GM18870 (cell line): Measurements from ENCODE around the gene ZNF610.
"Not testable (repeated sequence)": the region's sequence is repeated elsewhere in the genome, so short reads cannot be mapped to it uniquely, and the experiment has no call there.

ENCODE experiments used
- ATAC-seq: cut with Tn5 transposase; IDR thresholded peaks from one replicate; pipeline ENCODE4 v1.9.1; 2021; ENCODE audit warnings: moderate library complexity; ENCODE audit not compliant: unreplicated experiment

The ZNF610 gene

DNA sequence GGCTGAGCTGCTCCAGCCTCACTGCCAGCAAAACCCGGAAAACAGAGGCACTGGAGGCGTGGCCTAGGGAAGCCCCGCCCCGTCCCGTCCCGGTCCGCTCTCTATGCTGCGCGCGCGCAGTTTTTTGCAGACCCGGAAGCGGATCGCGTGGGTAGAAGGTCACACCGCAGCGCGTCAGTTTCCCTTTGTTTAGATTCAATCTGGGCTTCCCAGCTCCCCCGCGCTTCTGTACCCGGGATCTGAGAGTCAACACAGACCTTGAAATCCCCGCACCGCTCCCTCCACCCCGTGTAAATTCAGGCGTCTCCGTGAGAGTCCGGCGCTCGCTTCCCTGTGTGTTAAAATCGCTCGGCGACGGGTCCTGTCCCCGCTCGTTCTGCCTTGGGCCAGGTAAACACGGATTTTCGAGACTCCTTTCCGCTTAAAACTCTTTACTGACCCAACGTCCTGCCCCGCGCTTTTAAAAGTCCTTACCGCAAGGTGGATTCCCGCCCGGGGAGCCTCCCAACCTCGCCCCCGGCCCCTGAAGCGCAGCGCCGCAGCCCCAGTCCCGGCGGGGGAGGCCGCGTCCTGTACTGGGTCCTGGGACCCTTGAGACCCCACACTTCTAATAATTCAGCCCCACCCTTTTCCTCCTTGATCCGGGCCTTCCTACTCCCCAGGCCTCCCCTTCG is at the start of gene ZNF610:
Gene ZNF610, plus strand, starts transcription at position 127 of the 674 bp plus-strand sequence. CDS start 12,930 bp downstream, outside the sequence.
- no peak for ATAC-seq

DNA sequence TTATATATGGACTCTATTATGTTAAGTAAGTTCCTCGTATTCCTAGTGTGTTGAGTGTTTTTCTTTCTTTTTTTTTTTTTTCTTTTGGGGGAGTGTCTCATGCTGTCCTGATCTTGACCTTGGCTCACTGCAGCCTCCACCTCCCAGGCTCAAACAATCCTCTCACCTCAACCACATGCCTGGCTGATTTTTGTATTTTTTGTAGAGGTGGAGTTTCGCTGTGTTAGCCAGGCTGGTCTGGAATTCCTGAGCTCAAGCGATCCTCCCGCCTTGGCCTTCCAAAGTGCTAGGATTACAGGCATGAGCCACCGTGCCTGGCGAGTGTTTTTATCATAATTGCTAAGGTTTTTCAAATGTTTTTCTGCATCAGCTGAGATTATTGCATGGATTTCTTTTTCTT is 49.8 kb upstream of the ZNF610 start:
- no peak for ATAC-seq

- no peak for ATAC-seq
Measured at GRCh38 chr19:52291781-52292180, 44.3 kb upstream of the ZNF610 start.

GRCh38 chr19:52292946-52293345 is 43.1 kb upstream of the ZNF610 start:
- not testable (repeated sequence) for ATAC-seq

DNA sequence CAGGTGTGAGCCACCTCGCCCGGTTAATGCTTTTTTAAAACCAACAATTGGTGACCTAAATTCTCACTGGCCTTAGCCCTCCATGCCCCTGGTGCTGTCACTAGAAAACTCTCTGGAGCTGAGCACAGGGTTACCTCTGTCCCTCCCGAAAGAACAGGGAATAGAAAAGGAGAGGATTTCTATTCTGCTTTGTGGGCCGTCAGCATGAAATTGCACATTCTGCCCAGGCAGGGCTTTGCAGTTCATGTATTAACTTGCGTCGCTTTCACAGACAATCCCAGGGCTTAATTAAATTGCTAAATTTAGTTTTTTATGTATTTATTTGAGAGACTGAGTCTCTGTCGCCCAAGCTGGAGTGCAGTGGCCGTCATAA is 39.7 kb upstream of the ZNF610 start:
- ATAC-seq, result no peak

GRCh38 chr19:52296773-52297600 is 39.1 kb upstream of the ZNF610 start, which contains the start of gene ZNF480:
ZNF480 (plus strand) TSS chr19:52297169; CDS start chr19:52300413, 3,244 bp downstream.
- no peak for ATAC-seq

DNA sequence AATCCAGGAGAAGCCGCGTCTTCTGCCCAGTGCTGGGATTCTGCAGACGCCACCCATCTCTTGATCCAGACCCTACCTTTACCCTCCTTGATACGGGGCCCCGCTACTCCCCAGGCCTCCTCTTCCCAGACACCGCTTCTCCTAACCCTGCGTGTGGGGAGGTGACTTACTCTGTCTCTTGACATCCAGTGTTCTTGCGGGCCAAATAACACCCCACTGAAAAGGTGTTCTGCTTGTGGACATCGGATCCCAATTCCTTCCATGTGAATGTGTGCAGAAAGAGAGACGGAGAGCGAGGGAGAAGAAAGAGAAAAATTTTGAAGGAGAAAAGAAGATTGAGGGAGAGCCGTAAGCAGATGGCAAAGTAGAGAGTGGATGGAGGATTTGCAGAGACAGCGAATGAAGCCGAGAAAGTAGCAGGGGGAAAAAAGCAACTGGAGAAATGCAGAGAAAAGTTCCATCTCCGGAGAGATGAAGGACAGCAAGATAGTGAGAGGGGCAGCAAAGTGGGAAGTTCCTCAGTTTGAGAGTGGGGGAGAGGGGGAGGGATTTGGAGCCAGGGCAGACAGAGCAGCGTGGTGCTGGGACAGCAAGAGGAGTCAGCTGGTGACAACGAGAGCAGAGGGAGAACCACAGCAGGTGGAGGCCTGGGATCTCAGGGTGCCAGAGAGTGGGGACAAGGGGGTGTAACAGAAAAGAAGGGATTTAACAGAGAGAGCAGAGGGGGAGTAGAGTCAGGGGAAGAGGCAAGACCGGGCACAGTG is 38.3 kb upstream of the ZNF610 start:
- ATAC-seq, result no peak

DNA sequence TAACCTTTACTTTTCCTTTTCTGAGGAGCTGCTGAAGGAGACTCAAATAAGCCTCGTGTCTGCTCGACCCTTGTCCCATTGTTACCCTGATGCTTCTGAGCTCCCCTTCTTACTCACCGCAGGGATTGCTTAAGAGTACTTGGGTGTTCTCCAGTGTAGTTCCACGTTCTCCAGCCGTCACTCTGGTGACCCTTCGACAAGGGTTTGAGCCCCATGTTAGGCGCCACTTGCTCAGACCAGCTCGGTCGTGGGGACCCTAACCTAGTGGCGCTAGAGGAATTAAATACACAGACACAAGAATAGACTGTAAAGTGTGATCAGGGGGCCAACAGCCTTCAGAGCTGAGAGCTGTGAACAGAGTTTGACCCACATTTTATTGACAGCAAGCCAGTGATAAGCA is 28.8 kb upstream of the ZNF610 start:
- ATAC-seq, result no peak

GRCh38 chr19:52322429-52322828 is 13.6 kb upstream of the ZNF610 start:
- ATAC-seq, result no peak

GRCh38 chr19:52331757-52332156 is 4.3 kb upstream of the ZNF610 start:
- ATAC-seq, result no peak

GRCh38 chr19:52335768-52336116 is 301 bp upstream of the ZNF610 start:
- ATAC-seq, result no peak

DNA sequence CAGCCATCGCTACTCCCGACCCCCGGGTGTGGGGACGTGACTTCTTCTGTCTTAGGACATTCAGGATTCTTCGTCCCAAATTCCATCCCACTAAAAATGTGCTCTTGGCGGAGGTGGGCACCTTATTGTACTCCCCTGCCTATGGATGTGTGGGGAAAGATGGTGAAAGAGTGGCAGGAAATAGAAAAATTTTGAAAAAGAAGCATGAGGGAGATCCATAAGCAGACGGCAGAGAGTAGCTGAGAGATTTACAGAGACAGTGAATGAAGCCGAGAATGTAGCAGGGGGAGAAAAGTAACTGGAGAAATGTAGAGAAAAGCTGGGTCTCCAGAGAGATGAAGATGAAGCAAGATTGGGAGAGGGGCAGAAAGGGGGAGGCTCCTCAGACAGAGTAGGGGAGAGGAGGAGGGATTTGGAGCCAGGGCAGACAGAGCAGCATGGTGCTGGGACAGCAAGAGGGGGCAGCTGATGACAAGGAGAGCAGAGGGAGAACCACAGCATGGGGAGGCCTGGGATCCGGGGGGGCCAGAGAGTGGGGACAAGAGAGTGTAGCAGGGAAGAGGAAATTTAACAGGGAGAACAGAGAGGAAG is 843 bp downstream of the ZNF610 start:
- ATAC-seq, result no peak

- not testable (repeated sequence) for ATAC-seq
Measured at GRCh38 chr19:52339022-52339421, 3.0 kb downstream of the ZNF610 start.

GRCh38 chr19:52343548-52343947 is 7.5 kb downstream of the ZNF610 start:
- ATAC-seq, result no peak

GRCh38 chr19:52345162-52345561 is 9.1 kb downstream of the ZNF610 start:
- no peak for ATAC-seq

DNA sequence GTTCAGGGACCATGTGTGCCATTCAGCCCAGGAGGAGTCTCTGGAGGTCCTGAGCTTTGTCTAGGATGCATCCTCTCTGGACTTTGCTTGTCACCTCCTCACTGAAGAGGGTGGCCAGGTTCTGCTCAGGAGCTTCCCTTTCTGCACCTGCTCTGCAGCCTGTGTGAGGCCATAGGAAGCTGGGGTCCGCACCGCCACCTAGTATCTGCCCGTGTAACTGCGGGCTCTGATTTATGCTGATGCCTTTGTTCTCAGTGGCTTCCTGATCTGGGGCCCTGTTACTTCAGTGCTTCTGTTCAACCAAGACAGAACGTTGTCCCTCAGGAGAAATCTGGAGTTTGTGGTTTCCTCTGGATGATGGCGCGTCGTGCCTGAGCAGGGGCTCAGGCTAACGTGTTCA is 15.5 kb downstream of the ZNF610 start:
- ATAC-seq, result no peak

GRCh38 chr19:52366414-52366824 is 30.4 kb downstream of the ZNF610 start:
- ATAC-seq, result no peak

- ATAC-seq, result no peak
Measured at GRCh38 chr19:52369559-52370340, 33.7 kb downstream of the ZNF610 start, which contains the start of gene ZNF880. ZNF880 (plus strand) TSS chr19:52369923; CDS start chr19:52369966, 43 bp downstream.

- ATAC-seq, result no peak
Measured at GRCh38 chr19:52370341-52370710, 34.3 kb downstream of the ZNF610 start.

GRCh38 chr19:52391135-52391534 is 55.1 kb downstream of the ZNF610 start:
- no peak for ATAC-seq
